LHCN-M2 (cell line): ENCODE measurements around the gene OR1G1. TPM values are rescaled to one million over a fixed set of nuclear protein-coding genes. Genes with fewer than 3 reads are reported as not detected.
"Not testable (repeated sequence)": the region's sequence is repeated elsewhere in the genome, so short reads cannot be mapped to it uniquely, and the experiment has no call there.

Source experiments
- DNase-seq: peaks from one replicate; pipeline ENCODE4 v3.0.0-alpha.2; 2012; ENCODE audit warnings: low read depth
- polyA plus RNA-seq: library from polyadenylated mRNA; unstranded; fragments of >200 nt; gene quantifications from one replicate; pipeline ENCODE4 v1.2.1, GENCODE V29; 2012; ENCODE audit warnings: missing spikeins
- total RNA-seq: library from RNA; depleted of rRNA; stranded (reverse); fragments of >200 nt; gene quantifications from 2 replicates; pipeline ENCODE4 v1.2.3, GENCODE V29; 2014; rRNA removed

Gene OR1G1
- not detected in 2 replicates for total RNA-seq
- not detected for polyA plus RNA-seq

GRCh38 chr17:3127451-3127850 is at the start of gene OR1G1:
Gene OR1G1 (minus strand): TSS chr17:3127551. CDS start chr17:3127551, 0 bp downstream.
- no peak for DNase-seq

GRCh38 chr17:3167574-3167973 is 40.2 kb upstream of the OR1G1 start:
- no peak for DNase-seq

- DNase-seq: no peak
Observed at GRCh38 chr17:3157218-3157617, 29.9 kb upstream of the OR1G1 start.

- DNase-seq: not testable (repeated sequence)
Observed at GRCh38 chr17:3137494-3137893, 10.1 kb upstream of the OR1G1 start.

- DNase-seq: no peak
Observed at GRCh38 chr17:3104322-3104721, 23.0 kb downstream of the OR1G1 start, which contains the start of gene OR1D2. Gene OR1D2 (minus strand): TSS chr17:3104422. CDS start chr17:3092996, 11,426 bp downstream.

Other genes starting within 250 kb of the OR1G1 start
- gene OR1D5, start 63.9 kb downstream of the OR1G1 start, total RNA-seq: not detected in 2 replicates
- not detected in 2 replicates for gene OR1D2, start 23.1 kb downstream of the OR1G1 start, total RNA-seq
- gene OR1A2, start 70.0 kb upstream of the OR1G1 start, total RNA-seq: not detected in 2 replicates
- gene OR1A1, start 80.1 kb upstream of the OR1G1 start, total RNA-seq: not detected in 2 replicates
- gene OR3A1, start 170.8 kb upstream of the OR1G1 start, total RNA-seq: not detected in 2 replicates